ENCODE results near the gene SF3B1.

The SF3B1 gene

DNA sequence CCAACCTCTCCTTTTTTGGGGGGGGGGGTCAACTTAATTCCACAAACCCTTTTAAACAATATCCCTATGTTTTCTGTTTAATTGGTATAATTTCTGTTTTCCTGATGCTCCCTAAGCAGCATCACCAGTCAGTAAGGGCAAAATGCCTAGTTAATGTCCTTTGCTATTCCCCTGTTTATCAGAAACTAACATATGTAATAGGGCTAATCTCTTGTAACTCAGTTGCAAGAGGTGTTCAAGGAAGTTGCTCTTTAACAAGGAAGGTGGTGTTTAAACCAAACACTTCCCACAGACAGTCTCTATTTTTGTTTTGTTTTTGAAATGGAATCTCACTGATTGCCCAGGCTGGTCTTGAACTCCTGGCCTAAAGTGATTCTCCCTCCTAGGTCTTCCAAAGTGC, 12.0 kb upstream of the SF3B1 start:
- Histone ChIP-seq H2BK15ac (ENCODE audit: low read depth, poor library complexity, severe bottlenecking) (no peak overlapping the region), H3K79me1 (replicated peaks; ENCODE audit: low read length, poor library complexity, severe bottlenecking) (peaks cover 2% of the 10 kb centered on the region)

DNA sequence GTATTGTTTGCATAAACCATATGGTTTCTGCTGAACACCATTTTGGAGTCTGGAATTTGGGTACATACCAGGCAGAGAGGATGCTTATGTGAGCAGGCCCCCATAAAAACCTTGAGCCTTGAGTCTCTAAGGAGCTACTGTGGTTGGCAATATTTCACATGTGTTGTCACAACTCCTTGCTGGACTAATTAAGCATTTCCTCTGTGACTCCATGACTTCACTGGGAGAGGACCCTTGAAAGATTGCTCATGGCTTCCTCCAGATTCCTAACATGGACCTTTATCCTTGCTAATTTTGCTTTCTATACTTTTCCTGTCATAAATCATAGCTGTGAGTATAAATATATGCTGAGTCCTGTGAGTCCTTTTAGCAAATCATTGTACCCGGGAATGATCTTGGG, 10.9 kb upstream of the SF3B1 start:
- peak overlapping the region in 1 of 2 experiments; percentile 10 for H3K4ac ChIP-seq (ENCODE audit: low read depth in 1 of 2, low read length in 2 of 2)
- H3K27me3 ChIP-seq (ENCODE audit: control insufficient read depth in 1 of 2, insufficient read depth in 1 of 2, low read length in 2 of 2) = no peaks in the 10 kb centered on the region
- no peak overlapping the region for H2BK5ac ChIP-seq (ENCODE audit: low read depth, low read length, poor library complexity, severe bottlenecking)
- H3K36me3 ChIP-seq (ENCODE audit: control insufficient read depth in 1 of 2, insufficient read depth in 2 of 2, low read depth in 1 of 2, low read length in 2 of 2) = no peaks in the 10 kb centered on the region
- H3K79me1 ChIP-seq (replicated peaks; ENCODE audit: low read length, poor library complexity, severe bottlenecking) = peaks cover 2% of the 10 kb centered on the region
- H3K9me3 ChIP-seq (ENCODE audit: control insufficient read depth, low read length) = no peaks in the 10 kb centered on the region
- H3K18ac ChIP-seq (ENCODE audit: low read depth in 1 of 2, low read length in 2 of 2) = no peak overlapping the region
- 13% methylated on average over 1 of the region's 1 CpG for WGBS
- H3K4me3 ChIP-seq (ENCODE audit: insufficient read depth in 1 of 2, low read depth in 1 of 2, low read length in 2 of 2) = no peak overlapping the region
- H3K27ac ChIP-seq (ENCODE audit: low read length, poor library complexity, severe bottlenecking) = no peak overlapping the region
- H2BK15ac ChIP-seq (ENCODE audit: low read depth, poor library complexity, severe bottlenecking) = no peak overlapping the region
- peak overlapping the region in 1 of 2 experiments; percentile 25 for H2BK12ac ChIP-seq (ENCODE audit: low read length in 2 of 2)
- no peaks in the 10 kb centered on the region for H3K4me1 ChIP-seq (ENCODE audit: control insufficient read depth, insufficient read depth, low read depth, low read length)
- H2BK120ac ChIP-seq (ENCODE audit: low read depth, low read length) = peak overlapping the region; percentile 45
- H4K8ac ChIP-seq (ENCODE audit: low read length) = no peak overlapping the region
- H2AK5ac ChIP-seq (ENCODE audit: low read length, severe bottlenecking) = no peak overlapping the region
- no peak overlapping the region for H3K23ac ChIP-seq (ENCODE audit: low read length in 2 of 2)
- no peak overlapping the region for H3K4me2 ChIP-seq (ENCODE audit: low read length, poor library complexity, severe bottlenecking)
- H3K9ac ChIP-seq (ENCODE audit: low read length) = no peak overlapping the region
- H3K14ac ChIP-seq (ENCODE audit: low read length in 2 of 2) = no peak overlapping the region
- H4K91ac ChIP-seq (ENCODE audit: low read length) = no peak overlapping the region
- H2AFZ ChIP-seq (ENCODE audit: low read depth, low read length) = peak overlapping the region; percentile 3
- peak; percentile 63 for DNase-seq

More for the DNA sequence above, 12.0 kb upstream of the SF3B1 start:
- no peaks in the 10 kb centered on the region for H3K9me3 ChIP-seq (ENCODE audit: control insufficient read depth, low read length)
- no peak overlapping the region for H3K14ac ChIP-seq (ENCODE audit: low read length in 2 of 2)
- no peak overlapping the region for H3K4me3 ChIP-seq (ENCODE audit: insufficient read depth in 1 of 2, low read depth in 1 of 2, low read length in 2 of 2)
- no peak overlapping the region for H3K18ac ChIP-seq (ENCODE audit: low read depth in 1 of 2, low read length in 2 of 2)
- no peak overlapping the region for H2BK5ac ChIP-seq (ENCODE audit: low read depth, low read length, poor library complexity, severe bottlenecking)
- H3K9ac ChIP-seq (ENCODE audit: low read length) = no peak overlapping the region
- H3K4me2 ChIP-seq (ENCODE audit: low read length, poor library complexity, severe bottlenecking) = no peak overlapping the region
- H3K36me3 ChIP-seq (ENCODE audit: control insufficient read depth in 1 of 2, insufficient read depth in 2 of 2, low read depth in 1 of 2, low read length in 2 of 2) = no peaks in the 10 kb centered on the region
- no peak overlapping the region for H4K91ac ChIP-seq (ENCODE audit: low read length)
- no peak overlapping the region for H3K4ac ChIP-seq (ENCODE audit: low read depth in 1 of 2, low read length in 2 of 2)
- H2AK5ac ChIP-seq (ENCODE audit: low read length, severe bottlenecking) = no peak overlapping the region
- DNase-seq = no peak
- H2BK12ac ChIP-seq (ENCODE audit: low read length in 2 of 2) = no peak overlapping the region
- no peak overlapping the region for H3K23ac ChIP-seq (ENCODE audit: low read length in 2 of 2)
- no peak overlapping the region for H4K8ac ChIP-seq (ENCODE audit: low read length)
- no peak overlapping the region for H2BK120ac ChIP-seq (ENCODE audit: low read depth, low read length)
- H3K27ac ChIP-seq (ENCODE audit: low read length, poor library complexity, severe bottlenecking) = no peak overlapping the region
- H2AFZ ChIP-seq (ENCODE audit: low read depth, low read length) = no peak overlapping the region
- no peaks in the 10 kb centered on the region for H3K27me3 ChIP-seq (ENCODE audit: control insufficient read depth in 1 of 2, insufficient read depth in 1 of 2, low read length in 2 of 2)
- H3K4me1 ChIP-seq (ENCODE audit: control insufficient read depth, insufficient read depth, low read depth, low read length) = no peaks in the 10 kb centered on the region

DNA sequence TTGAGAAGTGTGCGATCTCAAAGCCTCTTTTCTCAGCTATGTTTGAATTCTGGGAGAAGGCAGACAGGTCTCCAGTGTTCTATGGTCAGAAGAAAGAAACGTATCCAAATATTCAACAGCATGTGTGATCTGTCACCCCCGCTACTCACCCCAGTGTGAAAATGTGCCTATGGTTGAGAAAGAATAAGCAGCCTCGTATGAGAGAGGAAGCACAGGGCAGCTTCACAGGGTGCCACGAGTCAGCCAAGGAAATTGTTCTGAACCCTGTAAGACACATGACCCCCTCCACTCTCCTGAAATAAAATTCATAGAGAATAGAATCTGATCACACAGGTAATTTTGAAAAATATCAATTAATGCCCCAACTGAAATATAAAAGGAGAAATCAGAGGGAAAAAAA, 8.0 kb upstream of the SF3B1 start:
- no peak overlapping the region for H2AK5ac ChIP-seq (ENCODE audit: low read length, severe bottlenecking)
- H3K18ac ChIP-seq (ENCODE audit: low read depth in 1 of 2, low read length in 2 of 2) = no peak overlapping the region
- no peak overlapping the region for H3K23ac ChIP-seq (ENCODE audit: low read length in 2 of 2)
- no peak overlapping the region for H3K9ac ChIP-seq (ENCODE audit: low read length)
- no peaks in the 10 kb centered on the region for H3K4me1 ChIP-seq (ENCODE audit: control insufficient read depth, insufficient read depth, low read depth, low read length)
- no peak overlapping the region for H3K14ac ChIP-seq (ENCODE audit: low read length in 2 of 2)
- H2BK5ac ChIP-seq (ENCODE audit: low read depth, low read length, poor library complexity, severe bottlenecking) = no peak overlapping the region
- H3K9me3 ChIP-seq (ENCODE audit: control insufficient read depth, low read length) = no peaks in the 10 kb centered on the region
- no peak overlapping the region for H4K91ac ChIP-seq (ENCODE audit: low read length)
- H2AFZ ChIP-seq (ENCODE audit: low read depth, low read length) = no peak overlapping the region
- WGBS = 71% methylated on average over 5 of the region's 5 CpGs
- no peak overlapping the region for H3K4me2 ChIP-seq (ENCODE audit: low read length, poor library complexity, severe bottlenecking)
- no peak for DNase-seq
- peak overlapping the region; percentile 88 for H4K8ac ChIP-seq (ENCODE audit: low read length)
- peak overlapping the region; percentile 19 for H2BK120ac ChIP-seq (ENCODE audit: low read depth, low read length)
- H2BK12ac ChIP-seq (ENCODE audit: low read length in 2 of 2) = peak overlapping the region in 1 of 2 experiments; percentile 77
- H3K4ac ChIP-seq (ENCODE audit: low read depth in 1 of 2, low read length in 2 of 2) = no peak overlapping the region
- H3K36me3 ChIP-seq (ENCODE audit: control insufficient read depth in 1 of 2, insufficient read depth in 2 of 2, low read depth in 1 of 2, low read length in 2 of 2) = no peaks in the 10 kb centered on the region
- H3K79me1 ChIP-seq (replicated peaks; ENCODE audit: low read length, poor library complexity, severe bottlenecking) = no peaks in the 10 kb centered on the region
- H3K27ac ChIP-seq (ENCODE audit: low read length, poor library complexity, severe bottlenecking) = no peak overlapping the region
- no peak overlapping the region for H2BK15ac ChIP-seq (ENCODE audit: low read depth, poor library complexity, severe bottlenecking)
- H3K4me3 ChIP-seq (ENCODE audit: insufficient read depth in 1 of 2, low read depth in 1 of 2, low read length in 2 of 2) = no peak overlapping the region
- no peaks in the 10 kb centered on the region for H3K27me3 ChIP-seq (ENCODE audit: control insufficient read depth in 1 of 2, insufficient read depth in 1 of 2, low read length in 2 of 2)

DNA sequence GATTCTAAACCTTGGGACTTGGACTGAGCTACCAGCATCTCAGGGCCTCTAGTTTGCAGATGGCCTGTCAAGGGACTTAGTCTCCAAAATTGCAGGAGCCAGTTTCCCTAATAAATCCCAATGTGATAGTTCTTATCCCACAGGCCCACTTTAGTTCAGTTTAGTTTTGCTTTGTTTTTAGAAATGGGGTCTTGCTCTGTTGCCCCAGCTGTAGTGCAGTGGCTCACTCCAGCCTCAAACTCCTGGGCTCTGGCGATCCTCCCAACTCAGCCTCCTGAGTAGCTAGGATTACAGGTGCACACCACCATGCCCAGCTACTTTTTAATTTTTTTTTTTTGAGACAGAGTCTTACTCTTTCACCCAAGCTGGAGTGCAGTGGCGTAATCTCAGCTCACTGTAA, 2.6 kb upstream of the SF3B1 start:
- 98% methylated on average over 2 of the region's 2 CpGs for WGBS
- Histone ChIP-seq H3K23ac (ENCODE audit: low read length in 2 of 2) (no peak overlapping the region), H4K8ac (ENCODE audit: low read length) (no peak overlapping the region), H3K4me2 (ENCODE audit: low read length, poor library complexity, severe bottlenecking) (no peak overlapping the region), H3K27me3 (ENCODE audit: control insufficient read depth in 1 of 2, insufficient read depth in 1 of 2, low read length in 2 of 2) (no peaks in the 10 kb centered on the region), H3K4me3 (ENCODE audit: insufficient read depth in 1 of 2, low read depth in 1 of 2, low read length in 2 of 2) (no peak overlapping the region), H4K91ac (ENCODE audit: low read length) (no peak overlapping the region), H2BK12ac (ENCODE audit: low read length in 2 of 2) (no peak overlapping the region), H3K36me3 (ENCODE audit: control insufficient read depth in 1 of 2, insufficient read depth in 2 of 2, low read depth in 1 of 2, low read length in 2 of 2) (no peaks in the 10 kb centered on the region), H2BK15ac (ENCODE audit: low read depth, poor library complexity, severe bottlenecking) (no peak overlapping the region), H3K4ac (ENCODE audit: low read depth in 1 of 2, low read length in 2 of 2) (no peak overlapping the region), H2BK5ac (ENCODE audit: low read depth, low read length, poor library complexity, severe bottlenecking) (no peak overlapping the region), H3K27ac (ENCODE audit: low read length, poor library complexity, severe bottlenecking) (no peak overlapping the region), H3K18ac (ENCODE audit: low read depth in 1 of 2, low read length in 2 of 2) (no peak overlapping the region), H3K4me1 (ENCODE audit: control insufficient read depth, insufficient read depth, low read depth, low read length) (peaks cover 6% of the 10 kb centered on the region), H2BK120ac (ENCODE audit: low read depth, low read length) (no peak overlapping the region), H2AFZ (ENCODE audit: low read depth, low read length) (no peak overlapping the region), H3K79me1 (replicated peaks; ENCODE audit: low read length, poor library complexity, severe bottlenecking) (peaks cover 11% of the 10 kb centered on the region), H3K9ac (ENCODE audit: low read length) (no peak overlapping the region), H3K14ac (ENCODE audit: low read length in 2 of 2) (no peak overlapping the region), H2AK5ac (ENCODE audit: low read length, severe bottlenecking) (no peak overlapping the region), H3K9me3 (ENCODE audit: control insufficient read depth, low read length) (no peaks in the 10 kb centered on the region)
- DNase-seq = no peak

Measured in mesenchymal stem cell (in vitro differentiated cells and primary cell).